SH-SY5Y (cell line): ENCODE measurements around the gene SH3D19.

Experiments used
- GATA2 ChIP-seq: IDR thresholded peaks from 2 replicates; pipeline ENCODE4 v1.6.1; 2011; ENCODE audit warnings: mild to moderate bottlenecking, low read depth, low read length
- GATA3 ChIP-seq: IDR thresholded peaks from 2 replicates; pipeline ENCODE4 v1.6.1; 2011; ENCODE audit warnings: low read depth, mild to moderate bottlenecking, low read length, moderate library complexity

Gene SH3D19

GRCh38 chr4:151150821-151151580 lies 174.4 kb downstream of the SH3D19 start:
- no peak for TF ChIP-seq GATA3
- no peak for TF ChIP-seq GATA2

- no peak for TF ChIP-seq GATA3
- TF ChIP-seq GATA2 = no peak
Observed at GRCh38 chr4:151148261-151148660, 177.1 kb downstream of the SH3D19 start.

GRCh38 chr4:151147000-151147399 lies 178.4 kb downstream of the SH3D19 start:
- no peak for TF ChIP-seq GATA2
- TF ChIP-seq GATA3 = no peak

GRCh38 chr4:151144329-151145072 lies 180.9 kb downstream of the SH3D19 start:
- TF ChIP-seq GATA3 (no peak), GATA2 (no peak)

- TF ChIP-seq GATA2 (no peak), GATA3 (no peak)
Observed at GRCh38 chr4:151143811-151144210, 181.6 kb downstream of the SH3D19 start.

GRCh38 chr4:151143162-151143561 lies 182.2 kb downstream of the SH3D19 start:
- TF ChIP-seq GATA2 = no peak
- no peak for TF ChIP-seq GATA3

- no peak for TF ChIP-seq GATA3
- no peak for TF ChIP-seq GATA2
Observed at GRCh38 chr4:151142758-151143157, 182.6 kb downstream of the SH3D19 start.

- no peak for TF ChIP-seq GATA2
- TF ChIP-seq GATA3 = no peak
Observed at GRCh38 chr4:151139814-151140213, 185.6 kb downstream of the SH3D19 start.

GRCh38 chr4:151133311-151133710 lies 192.1 kb downstream of the SH3D19 start:
- no peak for TF ChIP-seq GATA2
- TF ChIP-seq GATA3 = no peak

GRCh38 chr4:151129796-151130195 lies 195.6 kb downstream of the SH3D19 start:
- TF ChIP-seq GATA2 (no peak), GATA3 (no peak)

GRCh38 chr4:151117371-151117962 lies 207.9 kb downstream of the SH3D19 start:
- TF ChIP-seq GATA3 = no peak
- no peak for TF ChIP-seq GATA2

- TF ChIP-seq GATA3 = no peak
- TF ChIP-seq GATA2 = no peak
Observed at GRCh38 chr4:151114986-151115385, 210.4 kb downstream of the SH3D19 start.

- no peak for TF ChIP-seq GATA3
- no peak for TF ChIP-seq GATA2
Observed at GRCh38 chr4:151114338-151114737, 211.1 kb downstream of the SH3D19 start.

GRCh38 chr4:151110236-151110635 lies 215.2 kb downstream of the SH3D19 start:
- TF ChIP-seq GATA2 (no peak), GATA3 (no peak)

- no peak for TF ChIP-seq GATA2
- no peak for TF ChIP-seq GATA3
Observed at GRCh38 chr4:151107063-151107462, 218.3 kb downstream of the SH3D19 start.
